GM18868 (cell line): ENCODE measurements around the gene ZSCAN5A.
"Not testable (repeated sequence)": the region's sequence is repeated elsewhere in the genome, so short reads cannot be mapped to it uniquely, and the experiment has no call there.

ENCODE experiments used
- ATAC-seq: cut with Tn5 transposase; IDR thresholded peaks from one replicate; pipeline ENCODE4 v1.9.1; 2021; ENCODE audit warnings: mild to moderate bottlenecking, moderate library complexity; ENCODE audit not compliant: unreplicated experiment

Gene ZSCAN5A

DNA sequence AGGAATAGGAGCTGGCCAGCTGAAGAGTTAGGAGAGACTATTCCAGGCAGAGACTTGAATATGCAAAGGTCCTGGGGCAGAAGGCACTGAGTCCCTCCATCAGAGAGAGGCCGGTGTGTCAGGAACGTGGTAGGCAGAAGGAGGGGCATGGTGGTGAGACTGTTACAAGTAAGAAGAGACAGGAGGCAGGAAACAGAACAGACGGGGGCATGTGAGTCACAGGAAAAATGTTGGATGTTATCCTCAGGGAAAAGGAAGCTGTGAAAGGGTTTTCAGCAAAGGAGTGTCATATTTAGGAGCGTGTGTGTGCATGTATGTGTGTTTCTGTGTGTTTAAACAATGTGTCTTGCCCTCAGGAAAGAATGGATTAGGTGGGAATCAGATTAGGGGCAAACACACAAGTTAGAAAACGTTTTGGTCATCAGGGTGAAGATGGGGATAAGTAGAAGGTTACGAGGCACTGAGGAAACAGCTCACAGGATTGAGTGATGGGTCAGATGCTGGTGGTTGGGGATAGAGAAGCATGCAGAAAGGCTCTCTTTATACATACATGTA is 41.0 kb downstream of the ZSCAN5A start:
- ATAC-seq: no peak

DNA sequence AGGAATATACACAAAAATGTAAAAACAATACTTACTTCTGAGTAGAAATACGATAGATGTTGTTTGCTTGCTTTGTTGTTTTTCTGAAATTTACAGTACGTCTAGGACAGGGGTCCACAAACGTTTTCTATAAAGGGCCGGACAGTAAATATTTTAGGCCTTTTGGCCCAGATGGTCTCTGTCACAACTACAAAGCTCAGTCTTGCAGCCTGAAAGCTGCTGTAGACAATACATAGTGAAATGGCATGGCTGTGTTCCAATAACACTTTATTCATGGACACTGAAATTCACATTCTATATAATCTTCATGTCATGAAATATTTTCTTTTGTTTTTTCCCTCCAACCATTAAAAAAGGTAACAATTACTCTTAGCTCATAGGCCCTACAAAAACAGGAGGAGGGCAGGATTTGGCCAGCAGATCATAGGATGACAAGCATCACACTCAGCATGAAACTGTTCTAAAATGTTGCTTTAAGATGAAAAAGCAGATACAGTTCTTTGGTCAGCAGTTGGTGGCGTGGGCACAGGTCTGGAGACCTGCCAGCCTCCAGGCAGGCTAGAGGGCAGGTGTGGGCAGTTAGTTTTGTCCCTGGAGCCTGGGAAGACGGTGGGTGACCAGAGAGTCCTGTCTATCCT is 42.4 kb downstream of the ZSCAN5A start, which contains the start of gene EDDM13:
EDDM13 (plus strand) TSS at position 588 of the 638 bp plus-strand sequence. CDS start 87 bp downstream, outside the sequence.
- ATAC-seq: no peak

DNA sequence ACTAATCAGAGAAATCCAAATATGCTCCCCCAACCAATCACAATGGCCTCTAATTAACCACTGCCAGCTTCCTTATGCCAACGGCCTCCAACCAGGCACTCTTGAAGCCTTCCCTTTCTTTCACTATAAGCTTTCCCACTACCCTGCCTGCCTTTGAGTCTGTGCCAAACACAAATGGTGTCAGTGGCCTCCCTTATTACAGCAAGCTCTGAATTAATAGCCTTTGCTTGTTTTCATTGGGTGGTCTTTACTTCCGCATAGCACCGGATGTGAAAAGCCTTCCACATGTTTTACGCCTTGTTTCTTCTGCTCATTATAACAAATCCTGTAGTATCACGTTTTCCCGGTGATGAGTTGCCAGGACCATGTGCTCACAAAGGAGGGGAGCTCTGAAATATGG is 43.5 kb downstream of the ZSCAN5A start:
- ATAC-seq: no peak

DNA sequence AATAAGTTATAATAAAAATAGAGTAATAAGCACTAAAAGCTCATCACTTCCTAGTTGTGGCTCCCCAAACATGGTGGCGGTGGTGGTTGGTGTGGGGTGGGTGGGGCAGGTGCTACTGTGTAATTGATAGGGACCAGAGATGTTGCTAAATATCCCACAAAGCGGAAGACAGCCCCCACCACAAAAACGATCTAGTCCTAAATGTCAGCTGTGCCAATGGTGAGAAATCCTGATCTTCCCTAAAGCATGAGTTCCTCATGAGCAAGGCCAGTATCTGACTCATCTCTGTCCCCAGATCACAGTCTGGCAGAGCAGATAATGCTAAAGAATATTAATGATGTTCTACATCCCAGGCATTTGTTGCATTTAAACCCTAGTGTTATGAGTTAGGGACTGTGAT is 44.0 kb downstream of the ZSCAN5A start:
- no peak for ATAC-seq

DNA sequence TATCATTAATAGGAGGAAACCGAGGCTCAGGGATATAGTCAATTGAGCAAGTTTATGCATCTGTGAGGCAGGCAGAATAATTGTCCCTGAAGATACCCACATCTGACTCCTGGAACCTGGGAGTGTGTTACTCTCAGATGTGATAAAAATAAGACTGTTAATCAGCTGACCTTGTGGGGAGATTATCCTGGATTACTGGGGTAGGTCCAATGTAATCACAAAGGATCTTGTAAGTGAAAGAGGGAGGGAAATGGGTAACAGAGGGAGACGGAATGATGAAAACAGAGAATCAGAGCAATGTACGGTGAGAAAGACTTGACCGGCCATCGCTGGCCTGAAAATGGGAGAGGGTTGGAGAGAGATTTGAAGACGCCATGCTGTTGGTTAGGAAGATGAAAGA is 45.3 kb downstream of the ZSCAN5A start:
- no peak for ATAC-seq

DNA sequence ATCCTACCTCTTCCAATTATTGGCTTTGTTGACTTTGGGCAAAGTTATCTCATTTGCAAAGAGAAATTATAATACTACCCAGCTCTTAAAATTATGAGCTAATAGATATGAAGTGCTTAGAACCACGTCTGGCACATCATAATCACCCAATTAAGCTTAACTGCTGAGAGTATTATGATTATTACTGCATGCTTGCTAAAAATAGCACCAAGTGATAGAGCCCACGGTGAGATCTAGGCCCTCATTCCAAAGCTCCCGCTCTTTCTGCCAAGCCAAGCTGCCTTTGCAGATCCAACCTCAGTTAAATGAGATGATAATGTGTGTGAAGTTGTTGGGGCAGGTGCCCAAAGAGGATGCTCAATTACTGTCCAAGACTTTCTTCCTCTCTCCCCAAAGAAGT is 48.6 kb downstream of the ZSCAN5A start:
- no peak for ATAC-seq

DNA sequence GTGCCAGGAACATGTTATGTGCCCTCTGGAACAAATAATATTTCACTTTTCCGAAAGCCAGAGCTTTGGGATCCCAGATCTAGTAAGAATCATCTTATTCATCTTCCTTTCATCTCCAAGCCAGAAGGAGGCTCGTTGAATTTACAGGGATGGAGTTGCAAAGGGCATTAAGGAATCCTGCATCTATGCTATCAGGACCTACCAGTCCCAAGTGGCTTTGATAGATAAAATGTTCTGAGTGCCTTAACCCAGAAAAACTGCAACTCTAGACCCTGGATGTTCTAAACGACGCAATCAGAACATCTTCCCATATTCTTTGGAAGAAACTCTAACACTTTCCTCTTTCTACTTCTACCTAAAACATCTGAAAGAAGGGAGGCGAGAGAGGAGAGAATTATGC is 51.3 kb downstream of the ZSCAN5A start:
- ATAC-seq: no peak

DNA sequence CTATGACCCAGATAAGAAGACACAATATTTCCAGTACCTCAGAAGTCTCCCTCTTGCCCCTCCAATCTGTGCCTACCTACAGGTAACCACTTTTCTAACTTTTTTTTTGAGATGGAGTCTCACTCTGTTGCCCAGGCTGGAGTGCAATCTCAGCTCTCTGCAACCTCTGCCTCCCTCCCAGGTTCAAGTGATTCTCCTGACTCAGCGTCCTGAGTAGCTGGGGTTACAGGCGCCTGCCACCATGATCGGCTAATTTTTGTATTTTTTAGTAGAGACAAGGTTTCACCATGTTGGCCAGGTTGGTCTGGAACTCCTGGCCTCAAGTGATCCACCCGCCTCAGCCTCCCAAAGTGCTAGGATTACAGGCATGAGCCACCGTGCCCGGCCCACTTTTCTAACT is 52.7 kb downstream of the ZSCAN5A start:
- ATAC-seq: not testable (repeated sequence)

DNA sequence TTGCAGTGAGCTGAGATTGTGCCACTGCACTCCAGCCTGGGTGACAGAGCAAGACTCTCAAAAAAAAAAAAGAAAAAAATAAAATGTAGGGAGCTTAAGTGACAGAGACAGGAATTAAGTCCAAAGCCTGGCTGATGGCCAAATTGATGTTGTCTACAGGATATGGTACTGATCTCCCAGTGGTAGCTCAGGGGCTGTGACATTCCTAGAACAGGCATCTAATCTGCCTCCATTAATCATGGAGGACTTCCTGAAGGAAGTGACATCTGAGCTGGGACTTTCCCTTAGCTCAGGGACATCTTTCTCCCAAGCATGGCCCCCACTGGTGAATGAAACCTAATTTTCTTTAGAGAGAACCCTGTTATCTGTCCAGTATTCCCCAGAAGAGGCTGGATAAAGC is 53.5 kb downstream of the ZSCAN5A start:
- no peak for ATAC-seq

DNA sequence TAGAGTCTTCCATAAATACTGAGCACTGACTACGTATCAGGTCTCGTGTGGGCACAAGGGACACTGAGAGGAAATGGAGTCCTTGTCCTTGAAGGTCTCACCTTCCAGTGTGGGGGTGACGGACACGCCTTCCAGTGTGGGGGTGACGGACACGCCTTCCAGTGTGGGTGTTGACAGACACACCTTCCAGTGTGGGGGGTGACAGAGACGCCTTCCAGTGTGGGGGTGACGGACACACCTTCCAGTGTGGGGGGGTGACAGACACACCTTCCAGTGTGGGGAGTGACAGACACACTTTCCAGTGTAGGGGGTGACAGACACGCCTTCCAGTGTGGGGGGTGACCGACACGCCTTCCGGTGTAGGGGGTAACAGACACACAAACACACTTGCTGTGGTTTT is 56.4 kb downstream of the ZSCAN5A start:
- no peak for ATAC-seq

DNA sequence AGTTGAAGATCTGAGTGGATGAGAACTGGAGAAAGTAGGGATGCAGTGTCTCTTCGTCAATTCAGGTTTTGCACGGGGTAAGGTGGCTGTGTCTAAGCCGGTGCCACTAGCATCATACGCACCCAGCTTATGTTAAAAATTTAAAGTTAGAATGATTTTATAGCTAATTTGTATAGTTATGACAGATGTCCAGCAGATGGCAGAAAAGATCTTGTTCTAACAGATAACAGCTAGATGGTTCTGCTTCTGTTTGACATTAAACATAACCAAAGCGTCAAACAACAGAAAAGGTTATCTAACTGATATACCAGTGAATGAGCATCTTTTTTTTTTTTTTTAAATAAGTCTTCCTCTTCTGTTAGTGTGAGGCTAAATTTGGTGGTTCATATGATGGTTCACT is 60.9 kb downstream of the ZSCAN5A start:
- no peak for ATAC-seq

DNA sequence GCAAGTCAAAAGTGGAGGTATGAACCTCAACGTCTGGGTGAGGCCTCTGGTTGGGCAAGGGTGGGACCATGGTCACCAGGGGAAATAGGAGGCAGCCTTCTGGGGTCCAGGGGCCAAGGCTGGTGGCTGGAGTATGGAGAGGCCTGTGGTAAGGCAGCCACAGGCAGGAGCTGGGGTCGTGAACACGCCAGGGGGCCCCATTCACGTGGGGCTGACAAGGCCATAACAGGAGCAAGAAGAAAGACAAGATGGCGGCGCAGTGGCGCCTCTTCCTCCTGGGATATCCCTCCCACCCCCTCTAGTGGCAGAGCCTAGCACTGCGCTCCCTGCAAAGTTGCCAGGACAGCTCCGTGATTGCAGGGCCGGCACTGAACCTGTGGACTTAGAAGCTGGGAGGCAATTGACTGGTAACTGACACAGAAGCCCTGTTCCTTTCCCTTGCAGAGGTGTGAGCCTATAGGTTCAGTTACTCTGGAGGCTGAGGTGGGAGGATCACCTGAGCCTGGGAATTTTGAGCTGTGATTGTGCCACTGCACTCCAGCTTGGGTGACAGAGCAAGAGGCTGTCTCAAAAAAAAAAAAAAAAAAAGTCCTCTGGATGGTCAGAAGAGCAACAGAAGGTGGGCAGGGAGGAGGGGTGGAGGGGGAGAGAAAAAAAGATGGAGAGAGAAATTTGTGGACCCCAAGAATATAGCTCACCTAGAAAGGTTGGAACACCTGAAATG is 61.8 kb downstream of the ZSCAN5A start:
- ATAC-seq: no peak

DNA sequence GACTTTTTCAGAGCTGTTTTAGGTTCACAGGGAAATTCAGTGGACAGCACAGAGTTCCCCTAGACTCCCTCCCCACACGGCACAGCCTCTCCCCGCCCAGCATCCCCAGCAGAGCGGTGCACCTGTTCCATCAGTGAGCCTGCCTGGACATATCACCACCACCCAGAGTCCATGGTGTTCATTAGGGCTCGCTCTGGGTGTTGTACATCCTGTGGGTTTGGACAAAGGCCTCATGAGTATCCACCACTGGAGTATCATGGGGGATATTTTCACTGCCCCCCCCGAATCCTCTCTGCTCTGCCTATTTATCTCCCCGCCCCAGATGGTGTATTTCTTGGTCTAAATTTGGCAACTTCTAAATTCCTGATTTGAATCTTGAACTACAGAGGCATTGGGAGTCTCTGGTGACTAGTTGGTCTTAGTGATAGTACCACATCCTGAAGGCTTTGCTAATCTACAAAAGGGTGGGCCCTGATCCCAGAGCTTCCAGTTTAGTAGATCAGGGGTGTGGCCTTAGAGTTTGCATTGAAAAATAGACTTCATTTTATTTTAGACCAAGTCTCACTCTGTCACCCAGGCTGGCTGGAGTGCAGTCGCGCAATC is 65.8 kb downstream of the ZSCAN5A start:
- not testable (repeated sequence) for ATAC-seq

DNA sequence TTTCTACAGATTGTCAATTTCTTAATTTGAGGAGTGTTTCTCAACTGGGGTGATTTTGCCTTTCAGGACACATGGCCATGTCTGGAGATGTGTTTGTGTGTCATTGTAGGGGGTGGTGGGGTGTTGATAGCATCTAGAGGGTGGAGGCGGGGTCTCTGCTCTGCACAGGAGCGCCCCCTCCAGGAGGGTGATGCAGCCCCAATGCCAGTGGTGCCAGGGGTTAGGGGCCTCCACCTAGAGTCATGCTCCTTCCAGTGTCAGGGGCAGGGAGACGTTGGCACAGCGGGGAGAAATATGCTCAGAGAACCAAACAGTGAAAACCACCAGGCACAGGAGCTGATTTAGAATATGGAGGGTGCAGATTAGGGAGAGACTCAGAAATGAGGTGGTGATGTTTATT is 68.9 kb downstream of the ZSCAN5A start:
- not testable (repeated sequence) for ATAC-seq

DNA sequence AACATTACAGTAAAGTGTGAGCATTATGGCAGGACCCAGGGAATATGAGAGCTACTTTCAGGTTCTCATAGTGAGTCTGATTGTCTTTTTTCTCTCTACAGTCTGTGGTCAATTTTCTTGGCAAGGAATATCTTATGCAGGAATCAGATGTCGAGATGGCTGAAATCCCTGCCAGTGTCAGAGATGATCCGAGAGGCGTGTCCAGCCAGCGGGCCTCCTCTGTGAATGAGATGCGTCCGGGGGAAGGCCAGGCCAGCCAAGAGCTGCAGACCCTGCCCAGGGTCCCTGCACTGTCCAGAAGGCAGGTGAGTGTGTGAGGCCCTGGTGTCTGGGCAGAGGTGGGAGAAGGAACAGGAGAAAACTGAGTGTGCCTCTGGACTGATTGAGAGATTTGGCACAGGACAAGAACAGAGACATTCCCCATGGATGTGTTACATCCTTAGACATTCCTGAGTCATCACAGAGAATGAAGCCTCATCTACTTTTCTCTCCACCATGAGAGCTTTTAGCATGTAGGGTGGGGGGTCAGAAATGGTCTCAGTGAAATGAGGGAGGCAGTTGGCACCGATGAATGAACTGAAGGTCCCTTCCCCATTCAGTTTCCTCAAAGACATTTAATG is 69.4 kb downstream of the ZSCAN5A start:
- no peak for ATAC-seq

DNA sequence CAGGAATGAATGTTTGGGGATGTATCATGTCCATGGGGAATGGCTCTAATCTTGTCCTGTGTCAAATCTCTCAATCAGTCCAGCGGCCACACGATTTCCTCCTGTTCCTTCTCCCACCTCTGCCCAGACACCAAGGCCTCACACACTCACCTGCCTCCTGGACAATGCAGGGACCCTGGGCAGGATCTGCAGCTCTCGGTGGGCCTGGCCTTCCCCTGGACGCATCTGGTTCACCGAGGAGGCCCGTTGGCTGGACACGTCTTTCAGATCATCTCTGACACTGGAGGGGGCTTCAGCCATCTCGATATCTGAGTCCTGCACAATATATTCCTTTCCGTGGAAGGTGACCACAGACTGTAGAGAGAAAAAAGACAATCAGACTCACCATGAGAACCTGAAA is 91.2 kb downstream of the ZSCAN5A start:
- no peak for ATAC-seq

DNA sequence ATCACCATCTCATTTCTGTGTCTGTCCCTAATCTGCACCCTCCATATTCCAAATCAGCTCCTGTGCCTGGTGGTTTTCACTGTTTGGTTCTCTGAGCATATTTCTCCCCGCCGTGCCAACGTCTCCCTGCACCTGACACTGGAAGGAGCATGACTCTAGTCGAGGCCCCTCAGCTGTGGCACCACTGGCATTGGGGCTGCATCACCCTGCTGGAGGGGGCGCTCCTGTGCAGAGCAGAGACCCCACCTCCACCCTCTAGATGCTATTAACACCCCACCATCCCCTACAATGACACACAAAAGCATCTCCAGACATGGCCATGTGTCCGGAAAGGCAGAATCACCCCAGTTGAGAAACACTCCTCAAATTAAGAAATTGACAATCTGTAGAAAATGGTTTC is 91.7 kb downstream of the ZSCAN5A start:
- ATAC-seq: no peak

DNA sequence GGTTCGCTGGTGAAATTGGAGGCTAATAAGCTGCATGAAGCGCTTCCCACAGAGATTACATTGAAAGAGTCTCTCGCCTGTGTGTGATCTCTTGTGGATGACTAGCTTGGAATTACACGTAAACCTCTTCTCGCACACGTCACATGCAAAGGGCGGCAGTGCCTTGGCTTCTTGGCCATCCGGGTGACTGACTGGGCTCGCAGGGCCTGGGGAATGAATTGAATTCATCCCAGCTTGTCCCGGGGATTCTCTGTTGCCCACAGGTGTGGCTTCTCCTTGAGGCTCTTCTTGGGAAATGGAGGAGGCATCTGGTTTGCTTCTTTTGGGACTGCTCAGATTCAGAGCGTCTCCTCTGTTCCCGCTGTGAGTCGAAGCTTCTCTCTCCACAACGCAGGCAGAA is 92.8 kb downstream of the ZSCAN5A start:
- ATAC-seq: no peak

DNA sequence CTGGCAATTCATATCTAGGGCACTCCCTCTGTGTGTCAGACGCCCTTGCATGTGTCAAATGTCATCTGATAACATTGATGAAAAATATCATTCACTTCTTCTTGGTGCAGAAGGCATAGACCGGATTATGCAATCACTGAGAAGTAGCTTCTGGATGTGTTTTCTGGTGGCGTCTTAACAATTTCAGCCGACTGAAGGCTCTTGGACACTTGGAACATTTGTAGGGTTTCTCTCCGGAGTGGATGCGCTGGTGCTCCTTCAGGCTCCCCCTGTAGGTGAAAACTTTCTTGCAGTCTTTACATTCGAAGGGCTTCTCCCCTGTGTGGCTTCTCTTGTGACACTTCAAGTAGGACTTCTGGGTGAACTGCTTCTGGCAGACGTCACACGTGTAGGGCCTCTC is 93.2 kb downstream of the ZSCAN5A start:
- not testable (repeated sequence) for ATAC-seq

DNA sequence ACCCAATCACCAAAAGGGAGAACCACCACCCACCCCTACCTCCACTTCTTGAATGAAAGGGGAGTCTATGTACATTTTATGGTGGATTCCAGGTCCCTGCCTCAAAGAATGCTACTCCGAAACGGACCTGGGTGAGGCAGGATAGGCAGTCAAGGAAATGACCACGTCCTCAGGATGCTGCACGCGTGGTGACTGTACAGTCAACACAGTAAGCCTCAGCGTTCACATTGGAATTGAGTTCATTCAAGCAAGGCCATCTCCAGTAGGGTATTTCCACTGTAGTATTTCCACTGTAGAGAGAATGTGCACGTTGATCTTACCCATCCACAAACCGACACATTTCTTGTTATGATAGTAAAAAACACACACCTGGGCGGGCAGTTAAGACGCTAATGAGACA is 95.7 kb downstream of the ZSCAN5A start:
- ATAC-seq: no peak
